ENCODE data around the gene GLI3. TPM values are rescaled to one million over a fixed set of nuclear protein-coding genes. Genes with fewer than 3 reads are reported as not detected.

The GLI3 gene
- total RNA-seq, 4 donors from 2014 or later: 3.0 to 9.0 (median 4.2) TPM

GRCh38 chr7:42154173-42154572 is 82.8 kb downstream of the GLI3 start:
- Histone ChIP-seq H3K4me1 (peaks cover 0 to 87% (median 28%) of the 10 kb centered on the region in 3 donors), H3K36me3 (no peaks in the 10 kb centered on the region), H3K27ac (no peak overlapping the region), H3K9me3 (no peaks in the 10 kb centered on the region), H3K27me3 (no peaks in the 10 kb centered on the region), H3K4me3 (no peak overlapping the region)
- TF ChIP-seq POLR2A (IDR thresholded peaks at IDR 0.05) (no peak), CTCF (IDR thresholded peaks at IDR 0.05) (no peak)
- intact Hi-C loops (cut with DNase I): no loop called here
- no peak for DNase-seq
- WGBS, 2 donors: 79% methylated on average over 9 of the region's 9 CpGs

- H3K9me3 ChIP-seq: no peaks in the 10 kb centered on the region
- 52 to 69% methylated on average over 11 of the region's 11 CpGs for WGBS, 2 donors
- H3K27me3 ChIP-seq: no peaks in the 10 kb centered on the region
- intact Hi-C loops (cut with DNase I): no loop called here
- TF ChIP-seq POLR2A (IDR thresholded peaks at IDR 0.05): no peak
- no peak for TF ChIP-seq CTCF (IDR thresholded peaks at IDR 0.05)
- peaks cover 0 to under 1% (median 0%) of the 10 kb centered on the region in 3 donors for H3K36me3 ChIP-seq
- H3K4me1 ChIP-seq: peaks cover 0 to 79% (median 28%) of the 10 kb centered on the region in 3 donors
- no peak overlapping the region for H3K4me3 ChIP-seq
- H3K27ac ChIP-seq: peak overlapping the region in 1 of 4 donors; percentile 4
- DNase-seq: no peak
These were observed 84.4 kb downstream of the GLI3 start for GRCh38 chr7:42152329-42153205.

GRCh38 chr7:42151309-42151708 is 85.7 kb downstream of the GLI3 start:
- no peak for DNase-seq
- Histone ChIP-seq H3K27ac (peak overlapping the region in 2 of 4 donors; percentile 6 to 18), H3K36me3 (peaks cover 0 to 11% (median 0%) of the 10 kb centered on the region in 3 donors), H3K4me3 (peak overlapping the region in 1 of 4 donors; percentile 31), H3K4me1 (peaks cover 0 to 74% (median 25%) of the 10 kb centered on the region in 3 donors), H3K27me3 (no peaks in the 10 kb centered on the region), H3K9me3 (no peaks in the 10 kb centered on the region)
- 31 to 53% methylated on average over 7 of the region's 7 CpGs for WGBS, 2 donors
- no peak for TF ChIP-seq CTCF (IDR thresholded peaks at IDR 0.05)
- no peak for TF ChIP-seq POLR2A (IDR thresholded peaks at IDR 0.05)
- intact Hi-C loops (cut with DNase I): no loop called here

GRCh38 chr7:42145539-42145938 is 91.5 kb downstream of the GLI3 start:
- no peak for DNase-seq

More at GRCh38 chr7:42145539-42145938, 91.5 kb downstream of the GLI3 start:
- no peaks in the 10 kb centered on the region for H3K27me3 ChIP-seq
- peaks cover 0 to 20% (median 0%) of the 10 kb centered on the region in 3 donors for H3K36me3 ChIP-seq
- TF ChIP-seq CTCF (IDR thresholded peaks at IDR 0.05) (no peak), POLR2A (IDR thresholded peaks at IDR 0.05) (no peak)
- peaks cover 0 to 33% (median 3%) of the 10 kb centered on the region in 3 donors for H3K4me1 ChIP-seq
- no peaks in the 10 kb centered on the region for H3K9me3 ChIP-seq
- H3K4me3 ChIP-seq: no peak overlapping the region
- intact Hi-C loops (cut with DNase I): no loop called here
- no peak overlapping the region for H3K27ac ChIP-seq
